K562 (cell line): ENCODE data around the gene DLG4. TPM values are rescaled to one million over a fixed set of nuclear protein-coding genes. Genes with fewer than 3 reads are reported as not detected.

Source experiments
- ARID4B ChIP-seq: sonication (generic); formaldehyde crosslinking; IDR thresholded peaks from 2 replicates; pipeline ENCODE4 v1.8.0; 2022; ENCODE audit warnings: mild to moderate bottlenecking, missing genetic modification reagents
- BRF1 ChIP-seq: IDR thresholded peaks from 3 replicates; pipeline ENCODE4 v1.6.1; 2011; ENCODE audit warnings: borderline replicate concordance, mild to moderate bottlenecking; ENCODE audit not compliant: insufficient read length; ENCODE audit errors: extremely low read depth
- CREB3 ChIP-seq: fragments of 450-650 bp; conservative IDR thresholded peaks from 2 replicates; pipeline ENCODE4 v1.6.1; 2016; ENCODE audit warnings: missing genetic modification characterization, low read depth, mild to moderate bottlenecking, missing compliant biosample characterization, moderate library complexity
- E2F3 ChIP-seq: fragments of 250-450 bp; sonication (Bioruptor Pico); IDR thresholded peaks from 2 replicates; pipeline ENCODE4 v1.4.0; 2020; ENCODE audit warnings: mild to moderate bottlenecking
- HDAC8 ChIP-seq: fragments of 450-650 bp; IDR thresholded peaks from 2 replicates; pipeline ENCODE4 v1.6.1; 2016; ENCODE audit warnings: mild to moderate bottlenecking, missing genetic modification characterization, moderate library complexity, missing compliant biosample characterization
- TCF3 ChIP-seq: sonication (generic); formaldehyde crosslinking; IDR thresholded peaks from 2 replicates; pipeline ENCODE4 v1.4.0; 2020; ENCODE audit warnings: mild to moderate bottlenecking, missing genetic modification reagents
- TRIM25 ChIP-seq: fragments of 450-650 bp; IDR thresholded peaks from 2 replicates; pipeline ENCODE4 v1.7.0; 2016; ENCODE audit warnings: borderline replicate concordance
- ZNF318 ChIP-seq, 2 experiments: fragments of 450-650 bp; IDR thresholded peaks; 2 replicates each; pipeline ENCODE4 v1.6.1; 2016; ENCODE audit warnings: mild to moderate bottlenecking in 2 of 2, borderline replicate concordance in 1 of 2, low read depth in 1 of 2, moderate library complexity in 1 of 2
- polyA plus RNA-seq, 8 experiments: library from polyadenylated mRNA; depleted of rRNA in 4 of 8; stranded (reverse) in 5 of 8; unstranded in 3 of 8; fragments of >200 nt; fragmentation: Nextera tagmentation in 2 of 8; fragmentation: Illumina TruSeq in 1 of 8; extraction: Ambion mirVana in 2 of 8; extraction: Trizol in 1 of 8; gene quantifications; 2 replicates each; pipeline versions ENCODE4 v1.2.1 to v1.2.3, GENCODE V29; 2011 to 2014; ENCODE audit warnings: inconsistent platforms in 1 of 8, missing spikeins in 1 of 8
- total RNA-seq, 7 experiments: library from RNA; depleted of rRNA in 6 of 7; stranded (reverse); fragments of >200 nt in 6 of 7; fragmentation: Illumina TruSeq in 2 of 7; extraction: Trizol in 2 of 7; gene quantifications; 2 replicates each; pipeline versions ENCODE4 v1.2.1 to v1.2.3, GENCODE V29; 2011 to 2021; ENCODE audit warnings: low replicate concordance in 1 of 7

DLG4 gene
- total and polyA plus RNA-seq, 9 of the 15 experiments (the other 6 are each of a cell fraction or from before 2014, with no cell fraction given), result 0.03 to 12.0 (median 4.1) TPM

GRCh38 chr17:7219812-7220592 lies at the start of gene DLG4, which contains the start of gene ACADVL (continued):
- TF ChIP-seq TRIM25 (no peak), ZNF318 (IDR thresholded peaks at IDR 0.05; ENCODE audit: borderline replicate concordance in 1 of 2, low read depth in 1 of 2) (no peak), E2F3 (CRISPR knock-in tag) (no peak), BRF1 (no peak), ARID4B (no peak), TCF3 (CRISPR knock-in tag) (no peak), CREB3 (tag) (no peak), HDAC8 (tag) (no peak)
